PFSK-1 (cell line): ENCODE data around the gene CELF4.

Source experiments
- FOXP2 ChIP-seq: optimal IDR thresholded peaks from 2 replicates; pipeline ENCODE3; 2011; ENCODE audit warnings: borderline replicate concordance, control low read depth, inconsistent platforms; ENCODE audit not compliant: insufficient read depth; ENCODE audit errors: extremely low read length, extremely low read depth
- POLR2AphosphoS5 ChIP-seq: IDR thresholded peaks from 2 replicates; pipeline ENCODE4 v1.6.1; 2012; ENCODE audit warnings: low read depth, mild to moderate bottlenecking, control low read depth, low read length, moderate library complexity
- REST ChIP-seq, 2 experiments: IDR thresholded peaks; 2 replicates each; pipeline versions ENCODE4 v1.6.1 to v1.8.0; 2011 to 2012; ENCODE audit warnings: low read depth in 2 of 2, low read length in 2 of 2, control low read depth in 1 of 2, inconsistent platforms in 1 of 2, mild to moderate bottlenecking in 1 of 2, moderate library complexity in 1 of 2; ENCODE audit not compliant: insufficient read depth in 1 of 2
- SIN3A ChIP-seq: IDR thresholded peaks from 2 replicates; pipeline ENCODE4 v1.6.1; 2012; ENCODE audit warnings: mild to moderate bottlenecking, low read length, moderate library complexity, borderline replicate concordance; ENCODE audit not compliant: insufficient read depth
- TAF1 ChIP-seq: IDR thresholded peaks from 2 replicates; pipeline ENCODE4 v1.6.1; 2012; ENCODE audit warnings: low read length, control low read depth, borderline replicate concordance; ENCODE audit not compliant: insufficient read depth

The CELF4 gene

DNA sequence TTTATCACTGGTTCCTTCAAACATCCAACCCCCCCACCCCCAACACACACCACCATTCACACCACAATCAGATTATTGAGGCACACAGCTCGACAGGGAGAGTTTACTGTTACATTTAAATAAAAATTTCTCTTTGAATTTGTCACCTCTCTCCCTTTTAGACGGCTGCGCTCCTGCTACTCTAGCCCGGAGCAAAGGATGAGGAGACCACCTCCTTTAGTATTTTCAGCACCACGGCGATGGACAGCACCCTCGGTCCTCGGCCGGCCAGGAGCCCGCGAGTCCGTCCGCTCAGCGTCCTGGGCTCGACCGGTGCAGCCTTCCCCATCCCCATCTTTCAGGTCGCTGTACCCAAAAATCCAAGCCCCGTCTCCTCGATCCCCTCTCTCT, 892 bp downstream of the CELF4 start:
- TF ChIP-seq REST (IDR thresholded peaks at IDR 0.05; ENCODE audit: insufficient read depth in 1 of 2, low read depth in 2 of 2, low read length in 2 of 2) (peak; percentile 88 to 94), SIN3A (no peak), POLR2AphosphoS5 (no peak)

DNA sequence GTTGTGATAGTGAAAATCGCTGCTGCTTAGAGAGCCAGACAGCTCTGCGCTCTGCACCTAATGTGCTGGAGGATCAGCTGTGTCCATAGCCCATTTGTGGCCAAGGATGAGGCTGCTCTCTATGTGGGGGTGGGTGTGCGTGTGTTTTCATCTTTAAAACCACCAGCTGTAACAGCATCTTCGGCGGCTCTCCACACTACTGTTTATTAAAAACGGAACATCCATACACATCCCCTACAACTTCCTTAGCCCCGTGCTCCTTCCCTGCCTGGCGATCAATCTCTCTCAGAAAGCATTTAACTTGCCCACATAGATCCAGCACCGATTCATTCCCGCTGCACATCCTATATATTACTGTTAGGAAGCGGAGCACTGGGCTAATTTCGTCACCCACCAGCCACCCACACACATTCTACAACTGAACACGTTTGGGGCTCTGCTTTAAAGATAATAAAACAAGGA, 1.6 kb downstream of the CELF4 start:
- TF ChIP-seq REST (IDR thresholded peaks at IDR 0.05; ENCODE audit: insufficient read depth in 1 of 2, low read depth in 2 of 2, low read length in 2 of 2) (no peak), TAF1 (no peak), SIN3A (no peak), FOXP2 (no peak), POLR2AphosphoS5 (no peak)

GRCh38 chr18:37561986-37562385, 3.6 kb downstream of the CELF4 start:
- TF ChIP-seq REST (IDR thresholded peaks at IDR 0.05; ENCODE audit: insufficient read depth in 1 of 2, low read depth in 2 of 2, low read length in 2 of 2) (no peak), TAF1 (no peak), POLR2AphosphoS5 (no peak), FOXP2 (no peak), SIN3A (no peak)

GRCh38 chr18:37560003-37560402, 5.6 kb downstream of the CELF4 start:
- TF ChIP-seq SIN3A (no peak), TAF1 (no peak), FOXP2 (no peak), POLR2AphosphoS5 (no peak), REST (IDR thresholded peaks at IDR 0.05; ENCODE audit: insufficient read depth in 1 of 2, low read depth in 2 of 2, low read length in 2 of 2) (no peak)

- TF ChIP-seq POLR2AphosphoS5 (no peak), FOXP2 (no peak), REST (IDR thresholded peaks at IDR 0.05; ENCODE audit: insufficient read depth in 1 of 2, low read depth in 2 of 2, low read length in 2 of 2) (no peak), SIN3A (no peak), TAF1 (no peak)
Measured at GRCh38 chr18:37559194-37559593, 6.4 kb downstream of the CELF4 start.
